ENCODE data around the gene RNGTT.

Gene RNGTT

DNA sequence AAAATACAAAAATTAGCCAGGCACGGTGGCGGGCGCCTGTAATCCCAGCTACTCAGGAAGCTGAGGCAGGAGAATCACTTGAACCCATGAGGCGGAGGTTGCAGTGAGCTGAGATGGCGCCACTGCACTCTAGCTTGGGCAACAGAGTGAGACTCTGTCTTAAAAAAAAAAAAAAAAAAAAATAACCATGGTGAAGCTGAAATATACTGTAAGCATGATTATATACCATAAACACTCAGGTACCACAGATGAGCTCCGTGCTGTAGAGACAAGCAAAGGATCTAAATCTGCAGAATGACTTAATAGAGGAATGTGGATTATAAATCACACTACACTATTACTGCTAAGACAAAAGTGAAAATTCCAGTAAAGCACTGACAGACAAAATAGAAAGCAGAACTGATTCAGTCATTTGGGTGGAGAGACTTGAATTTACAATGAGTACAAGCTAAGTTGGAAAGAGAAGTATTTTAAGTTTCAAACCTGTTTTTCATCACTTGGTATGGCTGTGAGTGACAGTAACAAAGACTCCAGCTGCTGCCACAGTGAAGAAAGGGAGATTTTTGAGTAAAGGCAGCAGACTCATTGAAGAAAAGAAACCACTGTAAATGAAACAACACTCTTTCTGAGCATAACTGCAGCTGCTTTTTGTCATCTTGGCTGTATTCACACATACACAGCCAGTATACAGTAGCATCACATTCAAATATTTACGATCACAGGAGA is 322.1 kb downstream of the RNGTT start:
- no peak for DNase-seq

DNA sequence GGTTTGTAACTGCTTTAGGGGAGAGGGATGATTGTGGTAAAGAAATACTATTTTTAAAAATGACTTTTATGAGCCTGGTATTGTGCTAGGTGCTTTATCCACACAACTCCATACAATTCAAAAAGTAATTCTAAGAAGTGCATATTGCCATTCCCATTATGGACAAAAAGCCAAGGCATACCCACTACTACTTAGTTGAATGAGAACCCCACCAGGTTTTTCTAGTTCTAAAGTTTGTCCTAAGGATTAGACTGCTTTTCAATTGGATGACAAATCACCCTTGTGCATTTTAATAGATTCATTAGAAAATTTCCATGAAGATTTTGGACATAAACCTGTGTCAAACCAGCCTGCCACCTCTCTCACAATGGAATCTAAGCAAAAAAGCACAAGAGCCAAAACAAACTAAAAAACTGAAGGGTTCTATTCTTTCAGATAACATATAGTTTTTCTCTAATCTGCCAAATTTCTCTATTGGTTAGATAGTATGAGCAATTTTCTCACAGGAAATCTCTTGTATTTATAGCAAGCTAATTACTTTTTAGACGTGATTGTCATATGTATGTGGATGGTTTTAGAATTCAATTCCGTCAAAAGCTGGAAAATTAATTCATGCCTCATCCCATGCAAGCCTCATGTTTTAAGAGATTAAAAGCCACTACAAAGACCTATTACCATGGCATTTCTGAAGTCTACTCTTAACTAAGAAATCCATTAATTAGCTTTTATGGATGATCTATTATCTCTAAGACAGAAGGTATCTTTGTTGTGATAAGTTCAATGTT is 325.5 kb downstream of the RNGTT start:
- no peak for DNase-seq

DNA sequence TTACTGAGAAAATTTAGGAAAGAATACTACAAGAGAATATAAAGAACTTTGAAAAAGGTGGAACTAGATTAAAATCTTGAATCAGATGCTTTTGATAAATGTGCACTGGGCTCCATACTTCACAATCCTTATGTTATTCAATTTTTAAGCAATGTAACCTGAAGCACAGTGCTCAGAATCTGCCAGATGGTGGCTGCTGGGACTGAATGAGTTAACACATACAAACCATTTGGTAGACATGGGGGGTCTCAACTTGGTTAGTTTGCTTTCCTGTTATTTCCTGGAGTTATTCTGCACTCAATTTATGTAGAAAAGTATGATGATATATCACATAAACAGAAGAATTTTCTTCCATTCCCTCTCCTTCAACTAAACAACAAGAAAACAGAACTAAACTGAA is 326.5 kb downstream of the RNGTT start:
- no peak for DNase-seq

DNA sequence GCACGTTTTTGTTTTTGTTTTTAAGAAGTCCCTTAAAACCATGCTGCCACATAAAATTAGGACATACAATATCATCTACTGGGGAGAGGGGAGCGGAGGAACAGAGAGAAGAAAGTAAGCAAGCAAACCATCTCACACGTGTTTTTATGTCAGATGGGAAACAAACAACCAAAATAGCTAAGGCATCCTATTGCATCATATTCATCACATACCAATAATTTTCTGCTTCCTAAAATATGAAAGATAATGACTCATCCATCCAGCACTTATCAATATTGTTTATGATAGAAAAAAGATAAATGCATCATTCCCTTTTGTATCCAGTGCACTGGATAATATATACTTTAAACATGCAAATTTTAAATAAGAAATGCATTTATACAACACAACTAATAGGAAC is 329.6 kb downstream of the RNGTT start:
- no peak for DNase-seq

DNA sequence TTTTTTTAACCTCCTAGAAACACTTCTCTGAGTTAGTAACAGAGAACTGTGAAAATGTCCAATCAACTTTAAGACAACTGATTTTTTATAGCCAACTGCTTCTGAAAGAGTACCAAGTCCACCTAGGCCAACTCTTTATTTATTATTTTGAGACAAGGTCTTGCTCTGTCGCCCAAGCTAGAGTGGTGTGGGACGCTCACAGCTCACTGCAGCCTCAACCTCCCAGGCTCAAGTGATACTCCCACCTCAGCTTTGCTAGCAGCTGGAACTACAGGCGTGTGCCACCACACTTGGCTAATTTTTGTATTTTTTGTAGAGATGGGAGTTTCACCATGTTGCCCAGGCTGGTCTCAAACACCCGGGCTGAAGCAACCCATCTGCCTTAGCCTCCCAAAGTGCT is 331.6 kb downstream of the RNGTT start:
- no peak for DNase-seq

GRCh38 chr6:88629838-88630494 is 333.5 kb downstream of the RNGTT start:
- DNase-seq: no peak

- no peak for DNase-seq
Observed at GRCh38 chr6:88626460-88626859, 337.0 kb downstream of the RNGTT start.

- no peak for DNase-seq
Observed at GRCh38 chr6:88623531-88623930, 339.9 kb downstream of the RNGTT start.

- DNase-seq: no peak
Observed at GRCh38 chr6:88619951-88620350, 343.5 kb downstream of the RNGTT start.

DNA sequence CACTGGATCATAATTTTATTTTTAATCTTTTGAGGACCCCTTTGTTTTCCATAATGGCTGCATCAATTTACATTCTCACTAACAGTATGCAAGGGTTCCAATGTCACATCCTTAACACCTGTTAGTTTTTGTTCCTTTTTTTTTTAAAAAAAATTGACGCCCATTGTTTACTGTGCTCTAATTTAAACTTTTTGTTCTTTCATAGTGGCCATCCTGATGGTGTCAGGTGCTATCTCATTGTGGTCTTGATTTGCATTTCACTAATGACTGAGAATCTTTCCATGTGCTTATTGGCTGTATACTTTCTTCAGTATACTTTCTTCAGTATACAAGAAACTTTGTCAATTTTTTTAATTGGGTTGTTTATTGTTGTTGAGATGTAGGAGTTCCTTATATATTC is 347.0 kb downstream of the RNGTT start:
- no peak for DNase-seq

- no peak for DNase-seq
Observed at GRCh38 chr6:88614316-88614877, 349.0 kb downstream of the RNGTT start.

DNA sequence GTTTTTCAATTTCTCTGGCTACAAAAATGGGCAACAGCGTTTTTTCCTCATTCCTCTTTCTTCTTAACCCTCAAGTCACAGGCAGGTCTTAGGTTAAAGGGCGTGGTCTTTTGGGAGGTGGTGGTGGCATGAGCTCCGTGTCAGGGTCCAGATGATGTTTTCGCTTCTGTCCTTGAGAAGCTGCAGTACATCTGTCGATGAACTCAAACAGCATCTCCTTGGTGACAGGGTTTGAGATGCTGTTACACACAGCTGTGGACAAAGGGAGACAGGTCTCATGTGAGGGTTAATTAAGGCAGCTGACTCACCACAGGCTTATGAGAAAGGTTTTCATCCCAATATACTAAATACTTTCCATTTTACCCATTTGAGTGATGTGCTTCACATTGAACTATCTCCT is 350.8 kb downstream of the RNGTT start:
- DNase-seq: no peak

GRCh38 chr6:88611721-88612120 is 351.7 kb downstream of the RNGTT start:
- no peak for DNase-seq

GRCh38 chr6:88609983-88610382 is 353.4 kb downstream of the RNGTT start:
- DNase-seq: no peak

DNA sequence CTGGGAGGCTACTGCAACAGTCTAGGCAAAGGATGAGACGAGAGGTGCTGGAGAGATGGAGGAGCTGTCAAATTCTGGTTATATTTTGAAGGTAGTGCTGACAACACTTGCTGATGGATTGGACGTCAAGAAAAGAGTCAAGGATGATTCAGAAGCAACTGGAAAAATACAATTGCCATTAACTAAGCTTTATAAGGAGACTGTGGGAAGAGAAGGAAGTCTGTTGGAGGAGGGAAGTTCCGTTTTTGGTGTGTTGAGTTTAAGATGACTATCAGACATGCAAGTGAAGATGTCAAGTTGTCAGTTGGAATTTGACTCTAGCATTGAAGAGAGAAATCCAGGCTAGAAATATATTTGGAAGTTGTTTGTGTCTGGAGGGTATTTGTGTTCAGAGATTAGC is 358.1 kb downstream of the RNGTT start:
- DNase-seq: no peak

DNA sequence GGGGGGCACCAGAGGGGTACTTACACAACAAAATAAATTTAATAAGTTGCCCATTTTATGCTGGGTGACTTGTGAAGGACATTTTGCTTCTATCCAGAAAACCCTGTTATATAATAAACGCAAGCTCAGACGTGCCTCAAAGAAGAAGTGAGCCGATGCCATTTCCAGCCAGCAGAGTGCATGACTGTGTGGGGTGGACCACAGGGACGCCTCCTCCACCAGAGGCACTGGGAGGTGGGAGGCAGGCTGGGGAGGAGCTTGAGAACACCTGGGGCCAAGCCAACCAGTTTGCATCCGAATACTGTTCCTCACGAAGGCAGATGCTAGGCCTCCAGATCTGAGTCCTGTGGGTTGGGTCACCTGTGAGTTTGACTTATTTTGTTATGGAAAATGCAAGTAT is 363.8 kb downstream of the RNGTT start:
- no peak for DNase-seq

- no peak for DNase-seq
Observed at GRCh38 chr6:88596801-88597200, 366.6 kb downstream of the RNGTT start.

GRCh38 chr6:88588938-88589337 is 374.5 kb downstream of the RNGTT start:
- DNase-seq: no peak

DNA sequence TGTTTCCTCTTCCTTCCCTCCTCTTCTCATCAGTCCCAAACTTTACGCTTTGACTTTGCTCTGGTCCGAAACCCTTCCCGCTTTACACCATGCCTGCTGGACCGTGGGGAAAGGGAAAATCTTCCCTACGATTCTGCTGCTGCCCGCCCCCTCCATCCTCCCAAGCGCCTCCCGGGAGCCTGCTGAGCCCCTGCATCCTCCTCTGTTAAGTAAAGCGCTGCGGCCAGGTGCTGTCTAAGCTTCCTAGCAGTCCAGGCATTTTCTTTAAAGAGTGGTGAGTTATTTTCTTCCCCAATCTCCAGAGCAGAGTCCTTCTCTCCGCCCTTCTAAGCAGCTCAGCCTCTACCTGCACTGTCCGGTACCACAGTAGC is 376.3 kb downstream of the RNGTT start:
- DNase-seq: no peak

DNA sequence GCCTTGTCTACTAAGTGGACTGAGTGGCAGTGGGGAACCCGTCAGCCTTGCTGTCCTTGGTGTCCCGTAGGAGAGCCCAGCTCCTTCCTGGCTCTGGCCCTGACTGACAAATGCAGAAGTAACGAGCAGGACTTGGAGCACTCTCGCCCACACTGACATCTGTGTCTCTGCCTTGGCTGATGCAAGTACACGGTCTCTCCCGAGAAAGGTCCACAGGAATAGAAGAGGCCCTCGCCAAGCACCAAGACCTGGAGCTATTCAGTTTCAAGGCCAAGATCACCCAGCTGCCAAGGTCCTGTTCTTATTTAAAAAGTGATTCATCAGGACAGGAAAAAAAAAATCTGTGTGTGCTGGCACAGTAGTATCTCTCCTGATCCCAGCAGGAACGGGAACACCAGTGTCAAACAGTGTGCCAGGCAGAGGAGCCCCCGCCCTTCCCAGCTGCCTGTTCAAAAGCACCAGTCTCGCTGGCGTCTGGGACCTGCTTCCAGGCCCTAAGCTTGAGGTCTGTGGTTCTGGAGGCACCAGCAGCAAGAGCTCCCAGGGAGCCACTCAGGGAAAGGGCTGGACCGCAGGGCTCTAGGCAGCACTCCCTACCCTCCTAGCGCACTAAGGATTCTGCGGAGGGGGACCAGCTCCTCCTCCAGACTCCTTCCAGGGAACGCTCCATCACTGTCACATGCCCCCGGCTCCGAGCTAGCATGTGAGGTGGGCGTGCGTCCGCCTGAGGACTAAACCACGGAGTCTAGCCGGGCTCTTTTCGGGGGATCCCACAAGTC is 376.9 kb downstream of the RNGTT start:
- DNase-seq: no peak

GRCh38 chr6:88585276-88585692 is 378.1 kb downstream of the RNGTT start:
- no peak for DNase-seq

GRCh38 chr6:88584581-88585275 is 378.7 kb downstream of the RNGTT start:
- no peak for DNase-seq

All from stimulated activated CD4-positive, alpha-beta T cell treated with anti-CD3 and anti-CD28 coated beads, Interleukin-4, amount 100 ng/mL, for 4 hours (primary cell).